SK-N-DZ (cell line): ENCODE results near the gene ARID1B.

ENCODE experiments used
- DNase-seq: peaks from one replicate; pipeline ENCODE4 v3.0.0-alpha.2; 2015; ENCODE audit warnings: low spot score

ARID1B gene

GRCh38 chr6:156850353-156850752, 73.2 kb downstream of the ARID1B start:
- no peak for DNase-seq

- no peak for DNase-seq
These were observed 74.3 kb downstream of the ARID1B start for GRCh38 chr6:156851454-156851921.

- DNase-seq: no peak
These were observed 75.1 kb downstream of the ARID1B start for GRCh38 chr6:156852147-156852857.

GRCh38 chr6:156852858-156853216, 75.7 kb downstream of the ARID1B start:
- no peak for DNase-seq

GRCh38 chr6:156853733-156854132, 76.6 kb downstream of the ARID1B start:
- DNase-seq: no peak

GRCh38 chr6:156854466-156855161, 77.4 kb downstream of the ARID1B start:
- no peak for DNase-seq

GRCh38 chr6:156857573-156857972, 80.4 kb downstream of the ARID1B start:
- DNase-seq: no peak

- DNase-seq: no peak
These were observed 82.5 kb downstream of the ARID1B start for GRCh38 chr6:156859686-156860085.

GRCh38 chr6:156862711-156863110, 85.5 kb downstream of the ARID1B start:
- DNase-seq: no peak

- no peak for DNase-seq
These were observed 86.3 kb downstream of the ARID1B start for GRCh38 chr6:156863504-156863903.

GRCh38 chr6:156864557-156864956, 87.4 kb downstream of the ARID1B start:
- DNase-seq: no peak

- DNase-seq: no peak
These were observed 87.9 kb downstream of the ARID1B start for GRCh38 chr6:156865019-156865629.

- no peak for DNase-seq
These were observed 89.2 kb downstream of the ARID1B start for GRCh38 chr6:156866220-156867015.

- no peak for DNase-seq
These were observed 89.9 kb downstream of the ARID1B start for GRCh38 chr6:156867121-156867520.

GRCh38 chr6:156868385-156868784, 91.2 kb downstream of the ARID1B start:
- DNase-seq: no peak

GRCh38 chr6:156869980-156870398, 92.8 kb downstream of the ARID1B start:
- no peak for DNase-seq

- DNase-seq: no peak
These were observed 93.9 kb downstream of the ARID1B start for GRCh38 chr6:156870924-156871539.

GRCh38 chr6:156872903-156873302, 95.7 kb downstream of the ARID1B start:
- DNase-seq: no peak

- no peak for DNase-seq
These were observed 96.6 kb downstream of the ARID1B start for GRCh38 chr6:156873654-156874380.

- no peak for DNase-seq
These were observed 97.9 kb downstream of the ARID1B start for GRCh38 chr6:156875062-156875461.

- no peak for DNase-seq
These were observed 99.1 kb downstream of the ARID1B start for GRCh38 chr6:156876302-156876701.
